ENCODE data around the gene DUSP28. TPM values are rescaled to one million over a fixed set of nuclear protein-coding genes. Genes with fewer than 3 reads are reported as not detected.

Gene DUSP28
- total and polyA plus RNA-seq, 12 donors: 4.9 to 22.2 (median 8.5) TPM

GRCh38 chr2:240611601-240612210, 51.5 kb downstream of the DUSP28 start:
- TF ChIP-seq CTCF (IDR thresholded peaks at IDR 0.05) (no peak), POLR2A (IDR thresholded peaks at IDR 0.05) (no peak)
- Histone ChIP-seq H3K9me3 (replicated peaks in 1 of 3) (no peaks in the 10 kb centered on the region), H3K4me3 (no peak overlapping the region), H3K27ac (no peak overlapping the region), H3K4me1 (replicated peaks in 1 of 2) (no peaks in the 10 kb centered on the region), H3K27me3 (no peaks in the 10 kb centered on the region), H3K36me3 (replicated peaks in 1 of 2) (no peaks in the 10 kb centered on the region)
- intact Hi-C loops (cut with DNase I): no loop called here
- WGBS, 4 donors: 81 to 88% (median 85%) methylated on average over 10 of the region's 10 CpGs
- peak in 1 of 7 donors; percentile 9 for DNase-seq

Other genes starting within 250 kb of the DUSP28 start
- gene GPC1, start 124.7 kb upstream of the DUSP28 start, total RNA-seq: 100 to 1,000 TPM in 7 of 9 donors, 10 to 100 TPM in 2; 11.8 to 202 (median 142) TPM
- gene GPC1, start 124.7 kb upstream of the DUSP28 start, polyA plus RNA-seq: 10 to 100 TPM; 13.4 to 97.6 (median 70.9) TPM
- gene ANKMY1, start 2.4 kb upstream of the DUSP28 start, total RNA-seq: 10 to 100 TPM in 6 of 9 donors, 1 to 10 TPM in 3; 7.2 to 20.3 (median 12.0) TPM
- gene ANKMY1, start 2.4 kb upstream of the DUSP28 start, polyA plus RNA-seq: 10 to 100 TPM in 2 of 3 donors, 1 to 10 TPM in 1; 8.1 to 31.7 (median 10.0) TPM
- 10 to 100 TPM; 13.5 to 93.3 (median 58.9) TPM for gene RNPEPL1, start 8.1 kb downstream of the DUSP28 start, total RNA-seq
- 100 to 1,000 TPM in 2 of 3 donors, 1 to 10 TPM in 1; 5.1 to 259 (median 110) TPM for gene RNPEPL1, start 8.1 kb downstream of the DUSP28 start, polyA plus RNA-seq
- 10 to 100 TPM; 17.3 to 41.8 (median 25.0) TPM for gene CAPN10, start 26.4 kb downstream of the DUSP28 start, total RNA-seq
- 100 to 1,000 TPM in 2 of 3 donors, 1 to 10 TPM in 1; 4.7 to 158 (median 102) TPM for gene CAPN10, start 26.4 kb downstream of the DUSP28 start, polyA plus RNA-seq
- 1 to 10 TPM in 4 of 9 donors, under 1 TPM in 4, not detected in 1; 0.32 to 1.4 (median 0.99) TPM for gene GPR35, start 65.1 kb downstream of the DUSP28 start, total RNA-seq
- gene GPR35, start 65.1 kb downstream of the DUSP28 start, polyA plus RNA-seq: 1 to 10 TPM in 2 of 3 donors, under 1 TPM in 1; 0.07 to 5.7 (median 3.5) TPM
- gene AQP12B, start 122.5 kb downstream of the DUSP28 start, total RNA-seq: not detected
- under 1 TPM in 2 of 3 donors, not detected in 1; 0.07 to 0.48 TPM for gene AQP12B, start 122.5 kb downstream of the DUSP28 start, polyA plus RNA-seq
- not detected for gene AQP12A, start 131.5 kb downstream of the DUSP28 start, total RNA-seq
- not detected for gene AQP12A, start 131.5 kb downstream of the DUSP28 start, polyA plus RNA-seq